HEK293 (cell line): ENCODE data around the gene FAM181A.
A peak's percentile ranks its signal among the peaks of the same experiment; 100 is the strongest.

Experiments
- CTCF ChIA-PET: fragments of 350-600 bp; formaldehyde crosslinking; extraction: SDS; loops from one replicate; lab custom pipeline; 2021; ENCODE audit warnings: antibody characterized with exemption; lab: Yijun Ruan, JAX
- POLR2A ChIA-PET: fragments of 300-600 bp; formaldehyde crosslinking; extraction: SDS; loops from one replicate; lab custom pipeline; 2020; ENCODE audit warnings: antibody characterized with exemption, inconsistent platforms; lab: Yijun Ruan, JAX
- H3K27ac ChIP-seq: fragments of 200-500 bp; sonication (Bioruptor generic); 2 replicates; pipeline ENCODE4 v1.5.1; 2014; ENCODE audit warnings: low read depth, low read length, control low read depth, inconsistent platforms; ENCODE audit errors: extremely low read depth
- H3K36me3 ChIP-seq, 2 experiments: fragments of 200-500 bp in 1 of 2; sonication (Bioruptor generic) in 1 of 2; 1 replicate in 1 of 2; 2 replicates in 1 of 2; pipeline ENCODE4 v1.5.1; 2014 to 2017; ENCODE audit warnings: inconsistent platforms in 2 of 2, low read length in 2 of 2; ENCODE audit not compliant: control insufficient read depth in 2 of 2, insufficient read depth in 1 of 2
- H3K4me1 ChIP-seq: fragments of 200-500 bp; sonication (Bioruptor generic); 2 replicates; pipeline ENCODE4 v1.5.1; 2014; ENCODE audit warnings: mild to moderate bottlenecking, low read length, inconsistent platforms; ENCODE audit not compliant: control insufficient read depth, insufficient read depth
- H3K4me3 ChIP-seq: 2 replicates; pipeline ENCODE4 v1.5.1; 2011; ENCODE audit warnings: low read depth, mild to moderate bottlenecking, control low read depth, low read length, moderate library complexity
- H3K9me3 ChIP-seq: fragments of 200-500 bp; sonication (Bioruptor generic); 2 replicates; pipeline ENCODE4 v1.5.1; 2014; ENCODE audit warnings: low read depth, low read length, inconsistent platforms; ENCODE audit not compliant: control insufficient read depth, insufficient read depth
- EGR2 ChIP-seq: fragments of 450-650 bp; formaldehyde crosslinking; IDR thresholded peaks from 2 replicates; pipeline ENCODE4 v1.5.1; 2016; ENCODE audit warnings: low read depth, missing biosample characterization, missing genetic modification characterization
- GFI1B ChIP-seq: fragments of 450-650 bp; formaldehyde crosslinking; IDR thresholded peaks from 2 replicates; pipeline ENCODE4 v1.5.1; 2016; ENCODE audit warnings: missing biosample characterization, missing genetic modification characterization
- KLF10 ChIP-seq: fragments of 450-650 bp; IDR thresholded peaks from 2 replicates; pipeline ENCODE4 v1.5.1; 2018; ENCODE audit warnings: missing biosample characterization, mild to moderate bottlenecking, missing genetic modification characterization
- MZF1 ChIP-seq: fragments of 450-650 bp; formaldehyde crosslinking; IDR thresholded peaks from 2 replicates; pipeline ENCODE4 v1.5.1; 2017; ENCODE audit warnings: missing biosample characterization, missing genetic modification characterization, borderline replicate concordance
- SALL2 ChIP-seq: fragments of 450-650 bp; formaldehyde crosslinking; IDR thresholded peaks from 2 replicates; pipeline ENCODE4 v1.5.0; 2017; ENCODE audit warnings: missing biosample characterization, mild to moderate bottlenecking, missing genetic modification characterization, borderline replicate concordance
- WT1 ChIP-seq: fragments of 450-650 bp; formaldehyde crosslinking; IDR thresholded peaks from 2 replicates; pipeline ENCODE4 v1.5.1; 2016; ENCODE audit warnings: missing biosample characterization, missing genetic modification characterization
- ZBTB20 ChIP-seq: fragments of 450-650 bp; formaldehyde crosslinking; IDR thresholded peaks from 2 replicates; pipeline ENCODE4 v1.5.1; 2016; ENCODE audit warnings: missing biosample characterization, missing genetic modification characterization
- ZFHX2 ChIP-seq: fragments of 450-650 bp; formaldehyde crosslinking; conservative IDR thresholded peaks from 2 replicates; pipeline ENCODE4 v1.5.1; 2016; ENCODE audit warnings: missing biosample characterization, missing genetic modification characterization
- ZNF10 ChIP-seq: fragments of 450-650 bp; formaldehyde crosslinking; IDR thresholded peaks from 2 replicates; pipeline ENCODE4 v1.5.1; 2017; ENCODE audit warnings: missing biosample characterization, missing genetic modification characterization
- ZNF133 ChIP-seq: fragments of 450-650 bp; formaldehyde crosslinking; IDR thresholded peaks from 2 replicates; pipeline ENCODE4 v1.5.1; 2016; ENCODE audit warnings: missing biosample characterization, missing genetic modification characterization
- ZNF214 ChIP-seq: fragments of 450-650 bp; formaldehyde crosslinking; IDR thresholded peaks from 2 replicates; pipeline ENCODE4 v1.5.1; 2017; ENCODE audit warnings: missing biosample characterization, mild to moderate bottlenecking, missing genetic modification characterization, borderline replicate concordance
- ZNF391 ChIP-seq: fragments of 450-650 bp; formaldehyde crosslinking; IDR thresholded peaks from 2 replicates; pipeline ENCODE4 v1.5.1; 2016; ENCODE audit warnings: low read depth, missing biosample characterization, missing genetic modification characterization, borderline replicate concordance
- ZNF510 ChIP-seq: fragments of 450-650 bp; formaldehyde crosslinking; IDR thresholded peaks from 2 replicates; pipeline ENCODE4 v1.5.1; 2018; ENCODE audit warnings: mild to moderate bottlenecking, missing genetic modification characterization, missing biosample characterization; ENCODE audit not compliant: insufficient replicate concordance
- ZNF549 ChIP-seq: fragments of 450-650 bp; IDR thresholded peaks from 2 replicates; pipeline ENCODE4 v1.5.1; 2018; ENCODE audit warnings: missing biosample characterization, missing genetic modification characterization, mild to moderate bottlenecking, inconsistent platforms, moderate library complexity
- ZNF571 ChIP-seq: fragments of 450-650 bp; formaldehyde crosslinking; IDR thresholded peaks from 2 replicates; pipeline ENCODE4 v1.5.0; 2017; ENCODE audit warnings: missing biosample characterization, missing genetic modification characterization
- ZNF585B ChIP-seq: fragments of 450-650 bp; formaldehyde crosslinking; IDR thresholded peaks from 2 replicates; pipeline ENCODE4 v1.5.1; 2016; ENCODE audit warnings: missing biosample characterization, missing genetic modification characterization
- ZNF600 ChIP-seq: fragments of 450-650 bp; formaldehyde crosslinking; IDR thresholded peaks from 2 replicates; pipeline ENCODE4 v1.5.1; 2016; ENCODE audit warnings: missing biosample characterization, missing genetic modification characterization
- ZNF707 ChIP-seq: fragments of 450-650 bp; formaldehyde crosslinking; IDR thresholded peaks from 2 replicates; pipeline ENCODE4 v1.5.1; 2016; ENCODE audit warnings: missing biosample characterization, missing genetic modification characterization
- ZNF747 ChIP-seq: fragments of 450-650 bp; formaldehyde crosslinking; IDR thresholded peaks from 2 replicates; pipeline ENCODE4 v1.5.1; 2016; ENCODE audit warnings: missing biosample characterization, missing genetic modification characterization
- ZSCAN30 ChIP-seq: fragments of 450-650 bp; IDR thresholded peaks from 2 replicates; pipeline ENCODE4 v1.5.1; 2018; ENCODE audit warnings: missing biosample characterization, mild to moderate bottlenecking, missing genetic modification characterization, moderate library complexity
- TF ChIP-seq, protein P1 (sequence below): fragments of 450-650 bp; formaldehyde crosslinking; IDR thresholded peaks from 2 replicates; pipeline ENCODE4 v1.5.1; 2016; ENCODE audit warnings: missing biosample characterization, missing genetic modification characterization
- TF ChIP-seq, protein P2 (sequence below): fragments of 450-650 bp; formaldehyde crosslinking; optimal IDR thresholded peaks from 2 replicates; pipeline ENCODE3; 2016; ENCODE audit warnings: missing biosample characterization, mild to moderate bottlenecking, missing genetic modification characterization

FAM181A gene

DNA sequence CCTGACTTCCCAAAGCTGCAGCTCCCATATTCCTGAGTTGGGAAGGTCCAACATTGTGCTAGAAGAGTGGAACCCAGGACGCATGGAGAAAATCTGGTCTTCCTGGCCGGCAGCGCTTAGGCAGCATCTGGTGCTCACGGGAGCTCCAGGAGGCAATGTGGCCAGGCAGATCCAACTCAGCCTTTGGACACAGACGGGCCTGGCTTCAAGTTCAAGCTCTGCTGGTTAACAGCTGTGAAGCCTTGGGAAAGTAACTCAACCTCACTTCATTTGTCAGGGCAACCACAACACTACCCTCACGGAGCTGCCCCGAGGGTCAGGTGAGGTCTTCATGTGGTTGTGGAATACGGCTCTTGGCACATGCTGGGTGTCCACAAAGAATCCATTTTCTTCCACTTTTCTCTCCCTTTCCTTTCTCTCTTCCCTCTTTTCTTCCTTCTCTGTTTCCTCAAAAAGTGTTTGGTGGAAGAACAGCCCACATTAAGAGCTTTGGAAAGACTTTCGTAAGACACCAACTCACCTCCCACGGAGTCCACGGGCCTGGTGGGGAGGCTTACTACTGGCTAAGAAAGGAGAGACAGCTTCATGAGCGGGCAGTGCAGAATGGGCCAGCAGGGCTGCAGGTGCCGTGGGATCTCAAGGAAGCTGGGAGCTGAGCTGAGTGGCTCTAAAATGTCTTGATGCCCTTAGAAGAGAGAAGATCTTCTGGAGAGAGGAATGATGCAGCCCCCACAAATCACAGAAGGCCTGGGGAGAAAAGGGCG, 2.4 kb upstream of the FAM181A start:
- ChIA-PET POLR2A (no interaction called here), CTCF (interaction anchor here (1.1 to 1.5 kb wide), 3 partner anchors 9 to 31 kb away, joined by 3 to 5 read pairs (median 4); no protein-coding TSS in a partner anchor)
- Histone ChIP-seq H3K4me3 (no peak overlapping the region), H3K27ac (no peak overlapping the region), H3K9me3 (no peaks in the 10 kb centered on the region), H3K36me3 (no peaks in the 10 kb centered on the region), H3K4me1 (no peaks in the 10 kb centered on the region)
- TF ChIP-seq ZFHX2 (tag by site-specific recombination) (peak; percentile 20; the same call in 1 of the 2 replicates), ZSCAN30 (tag by site-specific recombination) (no peak), ZNF549 (tag by site-specific recombination) (no peak), ZNF133 (tag by site-specific recombination) (peak; percentile 42; the same call in 1 of the 2 replicates), ZNF585B (no peak), ZBTB20 (tag by site-specific recombination) (no peak), GFI1B (tag by site-specific recombination) (no peak), EGR2 (tag by site-specific recombination) (peak; percentile 37; the same call in 1 of the 2 replicates)

DNA sequence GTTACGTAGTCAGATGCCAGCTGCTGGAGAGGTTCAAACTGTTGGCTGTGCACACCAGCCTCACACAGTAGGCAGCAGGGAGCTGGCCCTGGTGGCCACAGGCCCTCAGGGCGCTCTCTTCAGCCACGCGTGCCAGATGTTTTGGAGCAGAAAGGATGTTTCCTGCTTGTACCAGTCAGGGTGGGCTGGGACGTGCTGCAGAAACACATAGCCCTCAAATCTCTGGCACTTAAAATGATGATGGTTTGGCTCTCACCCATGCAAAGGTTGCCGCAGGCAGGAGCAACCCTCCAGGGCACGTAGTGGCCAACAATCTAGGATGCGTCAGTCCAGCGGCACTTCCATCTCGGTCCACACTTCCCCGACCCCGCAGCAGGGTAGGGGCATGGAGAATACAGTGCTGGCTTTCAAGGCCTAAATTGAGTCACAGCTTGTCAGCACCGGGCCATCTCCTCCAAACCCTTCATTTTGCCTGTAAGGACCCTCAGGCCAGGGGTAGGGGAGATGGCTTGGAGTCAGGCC, 1.7 kb upstream of the FAM181A start:
- CTCF ChIA-PET: interaction anchor here (0.7 to 1.2 kb wide), 3 partner anchors 8 to 79 kb away, joined by 3 to 4 read pairs (median 3); no protein-coding TSS in a partner anchor

DNA sequence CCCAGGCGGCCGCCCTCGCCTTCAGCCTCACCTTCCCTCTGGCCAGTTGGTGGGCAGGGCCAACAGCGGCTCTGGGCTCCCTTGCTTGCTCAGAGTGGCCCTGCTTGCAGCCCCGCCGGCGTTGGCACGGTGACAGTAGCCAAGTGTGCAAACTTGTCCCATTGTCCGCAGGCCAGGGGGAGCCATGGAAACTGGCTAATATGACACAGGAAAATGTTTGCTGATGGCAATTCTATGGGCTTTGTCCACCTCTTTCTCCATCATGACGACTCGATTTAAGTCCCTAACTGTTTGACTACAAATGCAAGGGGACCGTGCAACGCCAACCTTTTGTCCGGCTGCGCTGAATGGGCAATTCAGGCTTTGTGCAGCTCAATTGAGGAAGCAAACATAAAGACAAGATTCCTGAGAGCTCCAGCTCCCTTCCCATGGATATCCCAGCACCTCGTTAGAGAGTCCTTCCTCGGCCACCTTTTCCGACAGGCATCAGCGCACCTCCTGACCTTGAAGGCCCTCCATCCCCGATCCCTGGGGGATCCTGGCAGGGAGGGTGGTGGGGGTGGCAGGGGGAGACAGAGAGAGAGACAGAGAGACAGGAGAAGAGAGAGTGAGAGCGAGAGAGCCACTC, 785 bp upstream of the FAM181A start:
- TF ChIP-seq SALL2: no peak
- TF ChIP-seq, all 188 proteins: peak for 0
- H3K9me3 ChIP-seq: no peaks in the 10 kb centered on the region
- H3K4me3 ChIP-seq: no peak overlapping the region
- no peaks in the 10 kb centered on the region for H3K36me3 ChIP-seq
- CTCF ChIA-PET: interaction anchor here (1.1 to 1.4 kb wide), 2 partner anchors 19 to 39 kb away, joined by 3 read pairs; no protein-coding TSS in a partner anchor
- POLR2A ChIA-PET: no interaction called here
- H3K4me1 ChIP-seq: no peaks in the 10 kb centered on the region
- H3K27ac ChIP-seq: no peak overlapping the region

More for the DNA sequence above, 1.7 kb upstream of the FAM181A start:
- Histone ChIP-seq H3K4me3 (no peak overlapping the region), H3K27ac (no peak overlapping the region), H3K4me1 (no peaks in the 10 kb centered on the region), H3K9me3 (no peaks in the 10 kb centered on the region), H3K36me3 (no peaks in the 10 kb centered on the region)
- POLR2A ChIA-PET: no interaction called here
- TF ChIP-seq, protein P1, sequence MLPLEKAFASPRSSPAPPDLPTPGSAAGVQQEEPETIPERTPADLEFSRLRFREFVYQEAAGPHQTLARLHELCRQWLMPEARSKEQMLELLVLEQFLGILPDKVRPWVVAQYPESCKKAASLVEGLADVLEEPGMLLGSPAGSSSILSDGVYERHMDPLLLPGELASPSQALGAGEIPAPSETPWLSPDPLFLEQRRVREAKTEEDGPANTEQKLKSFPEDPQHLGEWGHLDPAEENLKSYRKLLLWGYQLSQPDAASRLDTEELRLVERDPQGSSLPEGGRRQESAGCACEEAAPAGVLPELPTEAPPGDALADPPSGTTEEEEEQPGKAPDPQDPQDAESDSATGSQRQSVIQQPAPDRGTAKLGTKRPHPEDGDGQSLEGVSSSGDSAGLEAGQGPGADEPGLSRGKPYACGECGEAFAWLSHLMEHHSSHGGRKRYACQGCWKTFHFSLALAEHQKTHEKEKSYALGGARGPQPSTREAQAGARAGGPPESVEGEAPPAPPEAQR: no peak
- TF ChIP-seq MZF1 (tag by site-specific recombination) (no peak), ZNF10 (no peak), KLF10 (no peak), ZNF214 (tag by site-specific recombination) (no peak), ZNF707 (tag by site-specific recombination) (no peak), ZNF510 (tag by site-specific recombination) (no peak), ZNF747 (tag by site-specific recombination) (no peak), ZNF600 (tag by site-specific recombination) (no peak), ZNF571 (tag by site-specific recombination) (no peak), ZNF391 (tag by site-specific recombination) (no peak), WT1 (tag by site-specific recombination) (no peak)
- TF ChIP-seq, protein P2, sequence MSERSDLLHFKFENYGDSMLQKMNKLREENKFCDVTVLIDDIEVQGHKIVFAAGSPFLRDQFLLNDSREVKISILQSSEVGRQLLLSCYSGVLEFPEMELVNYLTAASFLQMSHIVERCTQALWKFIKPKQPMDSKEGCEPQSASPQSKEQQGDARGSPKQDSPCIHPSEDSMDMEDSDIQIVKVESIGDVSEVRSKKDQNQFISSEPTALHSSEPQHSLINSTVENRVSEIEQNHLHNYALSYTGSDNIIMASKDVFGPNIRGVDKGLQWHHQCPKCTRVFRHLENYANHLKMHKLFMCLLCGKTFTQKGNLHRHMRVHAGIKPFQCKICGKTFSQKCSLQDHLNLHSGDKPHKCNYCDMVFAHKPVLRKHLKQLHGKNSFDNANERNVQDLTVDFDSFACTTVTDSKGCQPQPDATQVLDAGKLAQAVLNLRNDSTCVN (tag by site-specific recombination): no peak
